Osteocyte (in vitro differentiated cells): ENCODE results near the gene ECE1. TPM values are rescaled to one million over a fixed set of nuclear protein-coding genes. Genes with fewer than 3 reads are reported as not detected.
A peak's percentile ranks its signal among the peaks of the same experiment; 100 is the strongest.
"Not testable (repeated sequence)": the region's sequence is repeated elsewhere in the genome, so short reads cannot be mapped to it uniquely, and the experiment has no call there.

ENCODE experiments used
- DNase-seq: peaks from one replicate; pipeline ENCODE4 v3.0.0; 2021; ENCODE audit warnings: mixed read lengths; ENCODE audit not compliant: unreplicated experiment; ENCODE audit errors: extremely low spot score
- H3K27ac Mint-ChIP-seq: one replicate; pipeline ENCODE4 v1.8.0; 2021; ENCODE audit warnings: mild to moderate bottlenecking, mixed read lengths; ENCODE audit not compliant: unreplicated experiment
- H3K27me3 Mint-ChIP-seq: one replicate; pipeline ENCODE4 v1.8.0; 2021; ENCODE audit warnings: mixed read lengths; ENCODE audit not compliant: unreplicated experiment
- H3K36me3 Mint-ChIP-seq: one replicate; pipeline ENCODE4 v1.8.0; 2021; ENCODE audit warnings: mixed read lengths; ENCODE audit not compliant: unreplicated experiment
- H3K4me1 Mint-ChIP-seq: one replicate; pipeline ENCODE4 v1.8.0; 2021; ENCODE audit warnings: mixed read lengths; ENCODE audit not compliant: unreplicated experiment
- H3K4me3 Mint-ChIP-seq: one replicate; pipeline ENCODE4 v1.8.0; 2021; ENCODE audit warnings: mild to moderate bottlenecking, moderate library complexity, mixed read lengths; ENCODE audit not compliant: unreplicated experiment
- H3K9me3 Mint-ChIP-seq: one replicate; pipeline ENCODE4 v1.8.0; 2021; ENCODE audit warnings: mixed read lengths; ENCODE audit not compliant: unreplicated experiment
- total RNA-seq: library from RNA; stranded (reverse); gene quantifications from 2 replicates; pipeline ENCODE4 v1.2.1, GENCODE V29; 2021
- TF ChIP-seq, protein P1 (sequence below): fragments of 200-600 bp; sonication (generic); IDR thresholded peaks from 2 replicates; pipeline ENCODE4 v1.5.0; 2021; ENCODE audit warnings: antibody characterized with exemption, mild to moderate bottlenecking, moderate library complexity

ECE1 gene
- total RNA-seq, 1 donor from 2014 or later: 217 TPM

DNA sequence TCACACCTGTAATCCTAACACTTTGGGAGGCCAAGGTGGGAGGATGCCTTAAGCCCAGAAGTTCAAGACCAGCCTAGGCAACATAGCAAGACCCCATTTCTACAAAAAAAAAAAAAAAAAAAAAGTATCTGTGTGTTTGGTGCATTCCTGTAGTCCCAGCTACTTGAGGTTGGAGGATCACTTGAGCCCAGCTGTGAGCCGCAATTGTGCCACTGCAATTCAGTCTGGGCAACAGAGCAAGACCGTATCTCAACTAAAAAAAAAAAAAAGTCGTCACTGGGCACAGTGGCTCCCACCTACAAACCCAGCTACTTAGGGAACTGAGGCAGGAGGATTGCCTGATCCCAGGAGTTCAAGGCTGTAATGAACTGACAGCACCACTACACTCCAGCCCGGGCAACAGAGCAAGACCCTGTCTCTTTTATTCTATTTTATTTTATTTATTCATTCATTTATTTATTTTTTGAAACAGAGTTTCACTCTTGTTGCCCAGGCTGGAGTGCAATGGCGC, 105.0 kb downstream of the ECE1 start:
- TF ChIP-seq, protein P1, sequence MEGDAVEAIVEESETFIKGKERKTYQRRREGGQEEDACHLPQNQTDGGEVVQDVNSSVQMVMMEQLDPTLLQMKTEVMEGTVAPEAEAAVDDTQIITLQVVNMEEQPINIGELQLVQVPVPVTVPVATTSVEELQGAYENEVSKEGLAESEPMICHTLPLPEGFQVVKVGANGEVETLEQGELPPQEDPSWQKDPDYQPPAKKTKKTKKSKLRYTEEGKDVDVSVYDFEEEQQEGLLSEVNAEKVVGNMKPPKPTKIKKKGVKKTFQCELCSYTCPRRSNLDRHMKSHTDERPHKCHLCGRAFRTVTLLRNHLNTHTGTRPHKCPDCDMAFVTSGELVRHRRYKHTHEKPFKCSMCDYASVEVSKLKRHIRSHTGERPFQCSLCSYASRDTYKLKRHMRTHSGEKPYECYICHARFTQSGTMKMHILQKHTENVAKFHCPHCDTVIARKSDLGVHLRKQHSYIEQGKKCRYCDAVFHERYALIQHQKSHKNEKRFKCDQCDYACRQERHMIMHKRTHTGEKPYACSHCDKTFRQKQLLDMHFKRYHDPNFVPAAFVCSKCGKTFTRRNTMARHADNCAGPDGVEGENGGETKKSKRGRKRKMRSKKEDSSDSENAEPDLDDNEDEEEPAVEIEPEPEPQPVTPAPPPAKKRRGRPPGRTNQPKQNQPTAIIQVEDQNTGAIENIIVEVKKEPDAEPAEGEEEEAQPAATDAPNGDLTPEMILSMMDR: no peak
- H3K27me3 Mint-ChIP-seq: no peaks in the 10 kb centered on the region
- peaks cover 1% of the 10 kb centered on the region for H3K4me1 Mint-ChIP-seq
- H3K36me3 Mint-ChIP-seq: no peaks in the 10 kb centered on the region
- no peak overlapping the region for H3K4me3 Mint-ChIP-seq
- H3K9me3 Mint-ChIP-seq: no peaks in the 10 kb centered on the region
- DNase-seq: no peak
- no peak overlapping the region for H3K27ac Mint-ChIP-seq

DNA sequence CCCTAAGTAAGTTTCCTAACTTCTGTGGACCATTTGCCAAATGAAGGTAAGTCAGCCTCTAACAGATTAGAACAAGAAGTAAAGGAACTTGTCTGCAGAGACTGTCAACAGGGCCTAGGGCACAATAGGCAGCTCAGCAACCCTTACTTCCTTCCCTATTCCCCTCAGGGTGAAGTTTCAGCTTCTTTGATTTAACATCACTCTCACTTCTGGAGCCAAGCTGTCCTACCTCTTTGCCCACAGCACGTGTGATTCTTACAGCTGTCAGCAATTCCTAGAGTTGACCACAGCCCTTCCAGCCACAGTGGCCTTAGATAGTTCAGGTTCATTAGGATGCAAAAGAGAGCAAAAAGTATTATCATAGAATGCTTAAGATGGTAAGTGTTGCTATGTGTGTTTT, 106.0 kb downstream of the ECE1 start:
- no peaks in the 10 kb centered on the region for H3K36me3 Mint-ChIP-seq
- no peak overlapping the region for H3K4me3 Mint-ChIP-seq
- H3K4me1 Mint-ChIP-seq: no peaks in the 10 kb centered on the region
- TF ChIP-seq, protein P1: no peak
- DNase-seq: no peak
- H3K27ac Mint-ChIP-seq: no peak overlapping the region
- H3K27me3 Mint-ChIP-seq: no peaks in the 10 kb centered on the region
- H3K9me3 Mint-ChIP-seq: no peaks in the 10 kb centered on the region

DNA sequence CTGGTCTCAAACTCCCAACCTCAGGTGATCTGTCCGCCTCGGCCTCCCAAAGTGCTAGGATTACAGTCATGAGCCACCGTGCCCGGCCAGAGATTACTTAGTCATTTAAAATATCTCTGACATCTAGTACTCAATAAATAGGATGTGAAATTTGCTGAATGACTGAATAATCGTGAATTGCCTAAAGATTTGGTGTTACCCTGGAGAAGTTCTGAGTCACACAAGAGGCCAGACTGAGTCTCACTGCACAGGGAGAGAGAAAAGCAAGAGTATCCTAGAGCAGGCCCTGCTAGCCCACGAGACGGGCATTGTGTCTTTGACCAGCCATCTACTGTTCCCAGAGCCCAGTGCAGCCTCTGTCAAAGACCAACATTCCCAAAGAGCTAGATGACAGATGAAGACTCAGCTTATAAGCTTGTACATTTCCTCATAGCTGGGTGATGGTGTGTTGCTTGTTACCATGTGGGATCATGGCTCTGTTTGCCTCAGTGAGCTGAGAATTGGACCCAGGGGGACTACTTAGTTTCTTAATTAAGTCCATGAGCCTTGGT, 108.0 kb downstream of the ECE1 start:
- Mint-ChIP-seq H3K9me3 (no peaks in the 10 kb centered on the region), H3K27ac (no peak overlapping the region), H3K4me1 (no peaks in the 10 kb centered on the region), H3K27me3 (no peaks in the 10 kb centered on the region), H3K36me3 (no peaks in the 10 kb centered on the region), H3K4me3 (no peak overlapping the region)
- TF ChIP-seq, protein P1: no peak
- DNase-seq: no peak

DNA sequence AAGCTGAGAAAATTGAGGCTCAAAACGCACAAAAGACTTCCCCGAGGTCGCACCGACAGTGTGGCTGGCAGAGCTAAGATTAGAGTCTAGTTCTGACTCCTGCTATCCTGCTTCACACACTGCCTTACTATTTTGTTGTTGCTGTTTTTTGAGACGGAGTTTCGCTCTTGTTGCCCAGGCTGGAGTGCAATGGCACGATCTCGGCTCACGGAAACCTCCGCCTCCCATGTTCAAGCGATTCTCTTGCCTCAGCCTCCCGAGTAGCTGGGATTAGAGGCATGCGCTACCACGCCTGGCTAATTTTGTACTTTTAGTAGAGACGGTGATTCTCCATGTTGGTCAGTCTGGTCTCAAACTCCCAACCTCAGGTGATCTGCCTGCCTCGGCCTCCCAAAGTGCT, 112.0 kb downstream of the ECE1 start:
- not testable (repeated sequence) for DNase-seq, H3K9me3 Mint-ChIP-seq, H3K27me3 Mint-ChIP-seq, H3K4me3 Mint-ChIP-seq, H3K36me3 Mint-ChIP-seq, H3K27ac Mint-ChIP-seq
- H3K4me1 Mint-ChIP-seq: peaks cover 19% of the 10 kb centered on the region

DNA sequence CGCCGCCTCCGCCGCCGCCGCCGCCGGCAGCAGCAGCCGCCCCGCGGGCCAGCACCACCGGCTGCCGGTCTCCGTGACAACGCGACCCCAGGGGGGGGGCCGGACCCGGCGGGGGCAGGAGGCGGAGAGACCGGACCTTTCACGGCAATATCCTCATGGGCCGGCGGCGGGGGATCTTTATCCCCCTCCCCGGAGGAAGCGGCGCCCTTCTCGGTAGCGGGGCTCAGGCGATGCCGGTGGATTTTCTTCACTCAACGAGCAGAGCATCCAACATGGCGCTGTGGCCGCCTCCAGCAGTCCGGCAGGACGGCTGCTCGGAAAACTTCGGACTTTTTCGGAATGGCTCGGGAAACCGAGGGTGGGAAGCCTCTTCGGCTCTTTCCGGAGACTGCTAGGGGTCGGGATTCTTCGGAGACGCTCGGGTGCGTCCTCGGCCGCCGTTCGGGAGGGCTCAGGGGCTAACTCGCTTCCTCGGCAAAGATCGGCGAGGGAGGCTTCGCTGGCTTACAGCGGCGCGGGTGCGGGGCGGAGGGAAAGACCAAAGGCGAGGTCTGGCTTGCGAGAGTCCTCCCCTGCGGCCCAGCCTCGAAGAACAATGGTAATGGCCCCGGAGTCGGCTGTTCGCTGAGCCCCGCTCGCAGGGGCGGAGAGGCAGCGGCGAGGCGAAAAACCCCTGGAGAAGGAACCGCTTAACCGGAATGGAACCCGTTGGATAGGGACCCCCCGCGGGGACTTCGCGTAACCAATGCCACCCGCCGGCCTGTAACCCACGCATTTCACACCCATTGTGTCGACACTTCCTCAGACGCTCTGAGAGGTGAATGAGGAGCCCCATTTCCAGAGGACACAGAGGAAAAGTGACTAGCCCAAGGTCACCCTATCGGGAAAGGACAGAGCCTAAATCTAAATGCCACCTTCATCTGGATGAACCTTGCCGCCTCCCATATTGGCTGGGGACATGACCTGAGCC, 113.4 kb downstream of the ECE1 start, which contains the start of gene EIF4G3:
Gene EIF4G3 (minus strand): TSS at position 312 of the 970 bp plus-strand sequence. CDS start 174,155 bp downstream, outside the sequence.
- TF ChIP-seq, protein P1: no peak
- peak; percentile 100 for DNase-seq
- Mint-ChIP-seq H3K4me3 (peak within 1 kb of the TSS; percentile 81), H3K4me1 (peaks cover 23% of the 10 kb centered on the region), H3K27me3 (no peaks in the 10 kb centered on the region), H3K36me3 (peaks cover 1% of the 10 kb centered on the region), H3K9me3 (no peaks in the 10 kb centered on the region), H3K27ac (peak within 1 kb of the TSS; percentile 91)
